H9 (cell line): ENCODE data around the gene MYH15. TPM values are rescaled to one million over a fixed set of nuclear protein-coding genes. Genes with fewer than 3 reads are reported as not detected.
A peak's percentile ranks its signal among the peaks of the same experiment; 100 is the strongest.

Experiments
- DNase-seq: peaks from one replicate; pipeline ENCODE4 v3.0.0-alpha.2; 2017
- H2AFZ ChIP-seq: one replicate; pipeline ENCODE4 v1.6.1; 2013; ENCODE audit warnings: mild to moderate bottlenecking, low read length, control low read depth, moderate library complexity
- H2AK5ac ChIP-seq: 2 replicates; pipeline ENCODE4 v1.6.1; 2013; ENCODE audit warnings: low read length, control low read depth, mixed read lengths; ENCODE audit not compliant: insufficient read length
- H2BK120ac ChIP-seq: one replicate; pipeline ENCODE4 v1.6.1; 2013; ENCODE audit warnings: low read depth, mild to moderate bottlenecking, low read length, control low read depth, inconsistent platforms; ENCODE audit not compliant: poor library complexity, severe bottlenecking
- H2BK12ac ChIP-seq: 2 replicates; pipeline ENCODE4 v1.6.1; 2013; ENCODE audit warnings: low read length, control low read depth, mixed read lengths, low read depth; ENCODE audit not compliant: insufficient read length
- H2BK15ac ChIP-seq: 2 replicates; pipeline ENCODE4 v1.6.1; 2013; ENCODE audit warnings: low read depth, low read length, control low read depth
- H2BK20ac ChIP-seq: one replicate; pipeline ENCODE4 v1.6.1; 2013; ENCODE audit warnings: low read depth, mild to moderate bottlenecking, low read length, control low read depth, inconsistent platforms; ENCODE audit not compliant: poor library complexity, severe bottlenecking
- H2BK5ac ChIP-seq: 2 replicates; pipeline ENCODE4 v1.6.1; 2013; ENCODE audit warnings: low read length, control low read depth, mixed read lengths; ENCODE audit not compliant: insufficient read length
- H3K14ac ChIP-seq: 2 replicates; pipeline ENCODE4 v1.6.1; 2013; ENCODE audit warnings: low read length, control low read depth; ENCODE audit not compliant: insufficient read depth
- H3K18ac ChIP-seq: 2 replicates; pipeline ENCODE4 v1.6.1; 2013; ENCODE audit warnings: low read depth, mild to moderate bottlenecking, mixed read lengths, low read length, control low read depth; ENCODE audit not compliant: insufficient read length
- H3K23ac ChIP-seq: 2 replicates; pipeline ENCODE4 v1.6.1; 2013; ENCODE audit warnings: low read length, control low read depth, mixed read lengths, low read depth; ENCODE audit not compliant: insufficient read length
- H3K23me2 ChIP-seq: 2 replicates; pipeline ENCODE4 v1.6.1; 2013; ENCODE audit warnings: low read depth, mild to moderate bottlenecking, mixed read lengths, low read length, control low read depth; ENCODE audit not compliant: insufficient read length, poor library complexity, severe bottlenecking
- H3K27ac ChIP-seq: 2 replicates; pipeline ENCODE4 v1.5.1; 2013; ENCODE audit warnings: low read length, control low read depth, mixed read lengths, low read depth; ENCODE audit not compliant: insufficient read length
- H3K27me3 ChIP-seq: 2 replicates; pipeline ENCODE4 v1.6.1; 2013; ENCODE audit warnings: low read length, control low read depth, inconsistent platforms; ENCODE audit not compliant: insufficient read depth
- H3K4ac ChIP-seq: 2 replicates; pipeline ENCODE4 v1.6.1; 2013; ENCODE audit warnings: low read depth, mild to moderate bottlenecking, control low read depth, inconsistent platforms, low read length, moderate library complexity
- H3K4me1 ChIP-seq: 2 replicates; pipeline ENCODE4 v1.6.1; 2013; ENCODE audit warnings: low read length, control low read depth, inconsistent platforms; ENCODE audit not compliant: insufficient read depth
- H3K4me2 ChIP-seq: 2 replicates; pipeline ENCODE4 v1.6.1; 2013; ENCODE audit warnings: low read length, control low read depth, mixed read lengths; ENCODE audit not compliant: insufficient read length, insufficient read depth
- H3K56ac ChIP-seq: 2 replicates; pipeline ENCODE4 v1.6.1; 2013; ENCODE audit warnings: low read depth, mild to moderate bottlenecking, mixed read lengths, low read length, control low read depth; ENCODE audit not compliant: insufficient read length
- H3K79me1 ChIP-seq: 2 replicates; pipeline ENCODE4 v1.6.1; 2013; ENCODE audit warnings: low read depth, mild to moderate bottlenecking, moderate library complexity, low read length, control low read depth, inconsistent platforms; ENCODE audit not compliant: insufficient read depth, poor library complexity, severe bottlenecking
- H3K79me2 ChIP-seq: 2 replicates; pipeline ENCODE4 v1.6.1; 2013; ENCODE audit warnings: low read length, control low read depth, inconsistent platforms; ENCODE audit not compliant: insufficient read depth
- H3K9ac ChIP-seq: 2 replicates; pipeline ENCODE4 v1.6.1; 2013; ENCODE audit warnings: low read length, control low read depth, mixed read lengths; ENCODE audit not compliant: insufficient read length; ENCODE audit errors: extremely low read depth
- H3K9me3 ChIP-seq: one replicate; pipeline ENCODE4 v1.6.1; 2013; ENCODE audit warnings: low read depth, low read length, inconsistent platforms; ENCODE audit not compliant: control insufficient read depth
- H3T11ph ChIP-seq: one replicate; pipeline ENCODE4 v1.6.1; 2013; ENCODE audit warnings: mild to moderate bottlenecking, low read length, control low read depth, inconsistent platforms
- H4K20me1 ChIP-seq: one replicate; pipeline ENCODE4 v1.6.1; 2013; ENCODE audit not compliant: control insufficient read depth, insufficient read length, insufficient read depth
- H4K5ac ChIP-seq: 2 replicates; pipeline ENCODE4 v1.6.1; 2013; ENCODE audit warnings: low read depth, mild to moderate bottlenecking, mixed read lengths, low read length, control low read depth; ENCODE audit not compliant: insufficient read length
- H4K8ac ChIP-seq: replicated peaks from 2 replicates; pipeline ENCODE4 v1.6.1; 2013; ENCODE audit warnings: low read length, control low read depth, mixed read lengths, low read depth; ENCODE audit not compliant: insufficient read length
- H4K91ac ChIP-seq: 2 replicates; pipeline ENCODE4 v1.6.1; 2013; ENCODE audit warnings: low read depth, mild to moderate bottlenecking, moderate library complexity, mixed read lengths, low read length, control low read depth; ENCODE audit not compliant: insufficient read length
- H3K27ac Mint-ChIP-seq, 3 experiments: 2 replicates in 2 of 3; 3 replicates in 1 of 3; pipeline ENCODE4 v1.8.0; 2020 to 2021; ENCODE audit warnings: mixed read lengths in 3 of 3, mild to moderate bottlenecking in 1 of 3, moderate library complexity in 1 of 3
- H3K27me3 Mint-ChIP-seq: 2 replicates; pipeline ENCODE4 v1.8.0; 2021; ENCODE audit warnings: low read depth, mild to moderate bottlenecking, moderate library complexity, mixed read lengths
- H3K36me3 Mint-ChIP-seq, 3 experiments: 2 replicates in 2 of 3; 3 replicates in 1 of 3; pipeline ENCODE4 v1.8.0; 2020 to 2021; ENCODE audit warnings: low read depth in 3 of 3, mixed read lengths in 3 of 3; ENCODE audit not compliant: insufficient read depth in 1 of 3
- H3K4me1 Mint-ChIP-seq, 2 experiments: 2 replicates each; pipeline ENCODE4 v1.8.0; 2020; ENCODE audit warnings: mixed read lengths in 2 of 2
- H3K4me3 Mint-ChIP-seq, 2 experiments: 2 replicates in 1 of 2; 3 replicates in 1 of 2; pipeline ENCODE4 v1.8.0; 2020 to 2021; ENCODE audit warnings: mild to moderate bottlenecking in 2 of 2, mixed read lengths in 2 of 2, moderate library complexity in 1 of 2
- H3K9me3 Mint-ChIP-seq, 2 experiments: 2 replicates in 1 of 2; 3 replicates in 1 of 2; pipeline ENCODE4 v1.8.0; 2020; ENCODE audit warnings: mild to moderate bottlenecking in 2 of 2, mixed read lengths in 2 of 2, moderate library complexity in 1 of 2
- CTCF ChIP-seq: fragments of 200-600 bp; sonication (generic); conservative IDR thresholded peaks from 3 replicates; pipeline ENCODE4 v1.8.0; 2021; ENCODE audit warnings: antibody characterized with exemption, mild to moderate bottlenecking
- WGBS: extraction: QIAGEN DNeasy Blood & Tissue Kit; methylation state at CpG from one replicate; pipeline ENCODE4 v1.1.7; 2013; ENCODE audit warnings: missing lambda C conversion rate, low lambda C conversion rate, mixed read lengths; ENCODE audit not compliant: insufficient read length; ENCODE audit errors: extremely low coverage; 5-methylcytosine and 5-hydroxymethylcytosine counted together
- total RNA-seq: library from RNA; stranded (reverse); gene quantifications from 2 replicates; pipeline ENCODE4 v1.2.1, GENCODE V29; 2021

MYH15 gene
- total RNA-seq, 1 experiment from 2014 or later, result 0.13 TPM

DNA sequence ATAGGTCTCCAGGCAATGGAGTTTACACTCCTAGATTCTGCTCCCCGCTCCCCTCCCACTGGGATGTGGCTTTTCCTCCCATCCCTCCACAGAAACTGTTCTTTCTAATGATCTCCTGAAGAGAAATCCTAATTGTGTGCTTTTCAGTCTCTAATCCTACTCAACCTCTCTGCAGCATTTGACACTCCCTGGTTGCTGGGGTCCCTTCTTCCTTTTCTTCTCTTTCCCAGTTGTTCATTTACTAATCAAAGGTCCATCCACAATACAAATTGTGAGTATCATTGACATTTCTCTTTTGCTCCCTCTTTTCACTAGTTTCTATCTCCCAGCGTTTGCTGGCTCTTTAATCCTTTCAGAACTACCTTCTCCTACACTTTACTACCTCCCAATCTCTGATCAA is 6.5 kb upstream of the MYH15 start:
- no peaks in the 10 kb centered on the region for H3K9me3 Mint-ChIP-seq
- Histone ChIP-seq H2BK5ac (no peak overlapping the region), H3K79me2 (no peaks in the 10 kb centered on the region), H4K91ac (no peak overlapping the region), H3K27ac (no peak overlapping the region), H2BK20ac (no peak overlapping the region), H4K20me1 (no peaks in the 10 kb centered on the region), H3K23me2 (no peaks in the 10 kb centered on the region), H4K5ac (no peak overlapping the region), H2BK15ac (no peak overlapping the region), H4K8ac (no peak overlapping the region), H3K56ac (no peak overlapping the region), H3K4ac (no peak overlapping the region), H2AFZ (no peak overlapping the region), H3T11ph (no peak overlapping the region), H3K79me1 (no peaks in the 10 kb centered on the region), H3K9me3 (no peaks in the 10 kb centered on the region), H2AK5ac (no peak overlapping the region), H3K9ac (no peak overlapping the region), H3K14ac (no peak overlapping the region), H3K23ac (no peak overlapping the region), H3K4me1 (no peaks in the 10 kb centered on the region), H2BK12ac (no peak overlapping the region), H2BK120ac (no peak overlapping the region), H3K4me2 (no peak overlapping the region), H3K18ac (no peak overlapping the region), H3K27me3 (no peaks in the 10 kb centered on the region)
- peak overlapping the region in 1 of 3 experiments; percentile 9; a peak in 2 of 7 replicates for H3K27ac Mint-ChIP-seq
- peaks cover 7 to 12% of the 10 kb centered on the region in 2 experiments for H3K4me1 Mint-ChIP-seq
- H3K36me3 Mint-ChIP-seq, result no peaks in the 10 kb centered on the region
- no peak overlapping the region for H3K4me3 Mint-ChIP-seq
- DNase-seq, result no peak
- no CpG with 5 or more reads among the region's 2 CpGs for WGBS
- no peaks in the 10 kb centered on the region for H3K27me3 Mint-ChIP-seq
- no peak for TF ChIP-seq CTCF
